Measurements from ENCODE around the gene TNF.

The TNF gene

GRCh38 chr6:31578184-31579118 lies 3.1 kb downstream of the TNF start:
- POLR2A ChIA-PET = interaction anchor here (0.8 to 7.1 kb wide), 6 partner anchors 15 to 37 kb away, joined by 3 to 94 read pairs (median 35); partner anchors contain the start of genes ATP6V1G2, NCR3 and NFKBIL1
- no peak for DNase-seq (ENCODE audit: extremely low spot score)
- TF ChIP-seq CTCF (IDR thresholded peaks at IDR 0.05; ENCODE audit: control extremely low read depth, extremely low read depth, low read depth, missing control alignments) = no peak
- CTCF ChIA-PET = interaction anchor here (0.9 to 54.8 kb wide), 5 partner anchors 14 to 85 kb away, joined by 3 to 2725 read pairs (median 15); partner anchors contain the start of genes AIF1, ATP6V1G2, DDX39B and LST1

- ChIA-PET CTCF (interaction anchor here (1.2 to 54.8 kb wide), 4 partner anchors 13 to 86 kb away, joined by 4 to 2725 read pairs (median 1370); partner anchors contain the start of genes AIF1, ATP6V1G2, DDX39B and LST1), POLR2A (interaction anchor here (1.0 to 7.1 kb wide), 6 partner anchors 8 to 38 kb away, joined by 3 to 94 read pairs (median 36); partner anchors contain the start of genes ATP6V1G2, NCR3 and NFKBIL1)
- TF ChIP-seq CTCF (IDR thresholded peaks at IDR 0.05; ENCODE audit: control extremely low read depth, extremely low read depth, low read depth, missing control alignments) = no peak
- DNase-seq (ENCODE audit: extremely low spot score) = no peak
Measured at GRCh38 chr6:31579119-31579505, 3.7 kb downstream of the TNF start.

- ChIA-PET CTCF (interaction anchor here (0.9 to 54.8 kb wide), 12 partner anchors 12 to 87 kb away, joined by 3 to 2725 read pairs (median 4); partner anchors contain the start of genes AIF1, APOM, ATP6V1G2 and DDX39B), POLR2A (interaction anchor here (0.6 to 7.1 kb wide), 6 partner anchors 9 to 965 kb away, joined by 3 to 94 read pairs (median 38); partner anchors contain the start of genes ATP6V1G2, NCR3 and NFKBIL1)
- DNase-seq (ENCODE audit: extremely low spot score) = no peak
- no peak for TF ChIP-seq CTCF (IDR thresholded peaks at IDR 0.05; ENCODE audit: control extremely low read depth, extremely low read depth, low read depth, missing control alignments)
Measured at GRCh38 chr6:31579546-31580437, 4.4 kb downstream of the TNF start.

- TF ChIP-seq CTCF (IDR thresholded peaks at IDR 0.05; ENCODE audit: control extremely low read depth, extremely low read depth, low read depth, missing control alignments) = no peak
- no peak for DNase-seq (ENCODE audit: extremely low spot score)
- ChIA-PET CTCF (interaction anchor here (0.9 to 54.8 kb wide), 11 partner anchors 12 to 86 kb away, joined by 3 to 2725 read pairs (median 5); partner anchors contain the start of genes AIF1, APOM, ATP6V1G2 and DDX39B), POLR2A (interaction anchor here (0.6 to 7.1 kb wide), 4 partner anchors 10 to 966 kb away, joined by 3 to 86 read pairs (median 8); partner anchors contain the start of genes ATP6V1G2 and NFKBIL1)
Measured at GRCh38 chr6:31580438-31580740, 5.0 kb downstream of the TNF start.

GRCh38 chr6:31580807-31581433 lies 5.6 kb downstream of the TNF start:
- ChIA-PET POLR2A (interaction anchor here (0.6 to 7.1 kb wide), 6 partner anchors 10 to 966 kb away, joined by 3 to 86 read pairs (median 8); partner anchors contain the start of genes ATP6V1G2, NCR3 and NFKBIL1), CTCF (interaction anchor here (0.9 to 54.8 kb wide), 11 partner anchors 11 to 86 kb away, joined by 3 to 2725 read pairs (median 5); partner anchors contain the start of genes AIF1, APOM, ATP6V1G2 and DDX39B)
- peak; percentile 87 for DNase-seq (ENCODE audit: extremely low spot score)
- peak; percentile 89 for TF ChIP-seq CTCF (IDR thresholded peaks at IDR 0.05; ENCODE audit: control extremely low read depth, extremely low read depth, low read depth, missing control alignments)

Data from GM10248 (cell line).